Stimulated activated CD4-positive, alpha-beta T cell treated with anti-CD3 and anti-CD28 coated beads, TNF-alpha, amount 100 ng/mL, for 4 hours (primary cell): ENCODE measurements around the gene GHR.
"Not testable (repeated sequence)": the region's sequence is repeated elsewhere in the genome, so short reads cannot be mapped to it uniquely, and the experiment has no call there.

Experiments
- DNase-seq, 3 experiments: peaks; one replicate each; pipeline ENCODE4 v3.0.0-alpha.2; 2020; ENCODE audit warnings: low read depth in 3 of 3

Gene GHR

GRCh38 chr5:42645138-42645537 is 221.9 kb downstream of the GHR start:
- DNase-seq = no peak

GRCh38 chr5:42648036-42648435 is 224.8 kb downstream of the GHR start:
- DNase-seq = no peak

DNA sequence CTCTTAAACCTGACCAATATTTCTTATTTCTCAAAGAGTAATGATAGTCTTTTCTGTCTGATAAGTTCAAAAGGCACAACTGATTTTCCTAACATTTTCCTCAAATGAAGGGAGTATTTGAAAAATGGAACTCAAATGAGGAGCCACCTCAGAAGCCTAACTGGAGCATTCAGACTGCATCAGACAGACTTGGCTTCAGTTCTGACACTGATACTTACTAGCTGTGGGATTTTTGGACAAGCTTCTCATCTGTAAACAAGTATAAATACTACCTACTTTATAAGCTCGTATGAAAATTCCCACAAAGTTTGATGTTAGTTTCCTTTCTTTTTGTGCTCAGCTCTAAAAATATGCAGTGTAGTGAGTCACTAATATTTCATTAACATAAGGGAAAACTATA is 225.7 kb downstream of the GHR start:
- DNase-seq = no peak

- no peak for DNase-seq
These were observed 226.8 kb downstream of the GHR start for GRCh38 chr5:42650084-42650483.

GRCh38 chr5:42653705-42654104 is 230.5 kb downstream of the GHR start:
- DNase-seq = no peak

GRCh38 chr5:42654645-42655044 is 231.4 kb downstream of the GHR start:
- no peak for DNase-seq

- no peak for DNase-seq
These were observed 232.9 kb downstream of the GHR start for GRCh38 chr5:42655982-42656650.

DNA sequence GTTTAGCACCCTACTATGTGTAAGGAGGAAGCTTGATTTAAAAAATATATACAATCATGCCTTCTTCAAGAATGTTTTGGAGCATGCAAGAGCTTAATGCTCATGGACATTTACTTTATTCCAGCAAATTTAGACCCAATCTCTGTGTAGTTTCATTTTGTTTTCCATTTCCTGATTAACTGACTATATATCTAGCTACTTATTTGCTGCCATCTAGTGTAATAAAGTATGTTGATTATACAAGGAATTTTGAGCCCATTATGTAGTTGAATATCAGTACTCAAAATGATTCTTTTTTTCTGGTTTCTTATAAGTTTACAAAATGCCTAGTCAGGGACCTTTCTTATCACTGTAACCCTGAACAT is 233.4 kb downstream of the GHR start:
- DNase-seq = no peak

DNA sequence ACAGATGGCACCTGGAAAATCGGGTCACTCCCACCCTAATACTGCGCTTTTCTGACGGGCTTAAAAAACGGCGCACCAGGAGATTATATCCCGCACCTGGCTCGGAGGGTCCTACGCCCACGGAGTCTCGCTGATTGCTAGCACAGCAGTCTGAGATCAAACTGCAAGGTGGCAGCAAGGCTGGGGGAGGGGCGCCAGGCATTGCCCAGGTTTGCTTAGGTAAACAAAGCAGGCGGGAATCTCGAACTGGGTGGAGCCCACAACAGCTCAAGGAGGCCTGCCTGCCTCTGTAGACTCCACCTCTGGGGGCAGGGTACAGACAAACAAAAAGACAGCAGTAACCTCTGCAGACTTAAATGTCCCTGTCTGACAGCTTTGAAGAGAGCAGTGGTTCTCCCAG is 236.6 kb downstream of the GHR start:
- DNase-seq = not testable (repeated sequence)

DNA sequence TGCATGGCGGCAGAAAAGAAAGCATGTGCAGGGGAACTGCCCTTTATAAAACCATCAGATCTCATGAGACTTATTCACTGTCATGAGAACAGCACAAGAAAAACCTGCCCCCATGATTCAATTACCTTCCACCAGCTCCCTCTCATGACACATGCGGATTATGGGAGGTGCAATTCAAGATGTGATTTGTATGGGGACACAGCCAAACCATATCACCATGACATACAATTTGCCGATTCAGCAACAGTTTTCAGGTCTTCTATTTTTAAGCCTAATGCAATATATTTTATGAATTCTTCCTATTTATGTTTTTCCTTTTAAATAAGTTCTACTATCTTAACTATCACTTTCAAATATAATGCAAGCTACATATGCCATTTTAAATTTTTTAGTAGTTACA is 242.6 kb downstream of the GHR start:
- DNase-seq = no peak

DNA sequence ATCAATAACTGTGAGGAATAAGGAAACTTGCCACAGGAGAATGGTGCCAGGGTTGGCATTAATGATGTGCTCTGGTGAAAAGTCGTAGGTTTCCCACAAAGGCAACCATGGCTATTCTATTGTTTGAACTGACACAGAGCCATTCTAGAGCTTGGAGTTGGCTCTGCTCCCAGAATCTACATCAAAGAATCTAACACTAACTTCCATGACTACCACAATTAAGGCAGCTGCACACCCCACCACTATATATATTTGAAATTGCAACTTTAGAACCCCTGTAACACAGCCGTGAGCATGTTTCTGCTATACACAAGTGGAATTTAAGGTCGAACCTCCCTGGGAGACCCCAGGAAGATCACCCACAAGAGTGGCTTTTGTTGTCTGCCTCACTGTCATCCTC is 243.6 kb downstream of the GHR start:
- DNase-seq = no peak

- no peak for DNase-seq
These were observed 245.0 kb downstream of the GHR start for GRCh38 chr5:42668254-42668653.

DNA sequence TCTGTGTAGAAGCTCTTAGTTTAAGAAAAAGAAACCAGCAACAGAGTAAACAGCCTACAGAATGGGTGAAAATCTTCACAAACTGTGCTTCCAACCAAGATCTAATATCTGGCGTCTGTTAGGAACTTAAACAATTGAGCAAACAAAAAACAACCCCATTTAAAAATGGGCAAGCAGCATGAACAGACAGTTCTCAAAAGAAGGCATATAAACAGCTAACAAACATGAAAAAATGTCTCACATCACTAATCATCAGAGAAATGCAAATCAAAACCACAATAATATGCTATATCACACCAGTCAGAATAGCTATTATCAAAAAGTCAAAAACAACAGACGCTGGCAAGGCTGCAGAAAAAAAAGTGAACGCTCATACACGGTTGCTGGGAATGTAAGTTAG is 249.7 kb downstream of the GHR start:
- DNase-seq = no peak

GRCh38 chr5:42675602-42676001 is 252.4 kb downstream of the GHR start:
- DNase-seq = no peak

DNA sequence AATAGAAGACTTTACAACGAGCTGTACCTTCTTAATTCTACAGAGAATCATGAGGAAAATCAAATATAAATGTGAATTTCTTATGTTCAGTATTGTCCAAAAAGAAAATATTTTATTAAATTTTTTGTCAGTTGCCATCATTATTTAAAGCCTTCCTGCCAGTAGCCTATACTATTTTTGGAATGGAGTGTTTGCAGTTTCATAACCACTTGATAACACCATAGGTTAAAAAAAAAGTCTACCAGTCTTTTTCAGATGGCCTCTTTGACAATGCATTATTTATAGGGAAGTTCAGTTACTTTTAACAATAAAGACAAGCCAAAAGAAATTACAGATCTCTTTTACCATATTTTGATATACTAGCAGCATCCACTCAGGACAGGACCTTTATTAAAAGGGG is 253.1 kb downstream of the GHR start:
- DNase-seq = no peak

DNA sequence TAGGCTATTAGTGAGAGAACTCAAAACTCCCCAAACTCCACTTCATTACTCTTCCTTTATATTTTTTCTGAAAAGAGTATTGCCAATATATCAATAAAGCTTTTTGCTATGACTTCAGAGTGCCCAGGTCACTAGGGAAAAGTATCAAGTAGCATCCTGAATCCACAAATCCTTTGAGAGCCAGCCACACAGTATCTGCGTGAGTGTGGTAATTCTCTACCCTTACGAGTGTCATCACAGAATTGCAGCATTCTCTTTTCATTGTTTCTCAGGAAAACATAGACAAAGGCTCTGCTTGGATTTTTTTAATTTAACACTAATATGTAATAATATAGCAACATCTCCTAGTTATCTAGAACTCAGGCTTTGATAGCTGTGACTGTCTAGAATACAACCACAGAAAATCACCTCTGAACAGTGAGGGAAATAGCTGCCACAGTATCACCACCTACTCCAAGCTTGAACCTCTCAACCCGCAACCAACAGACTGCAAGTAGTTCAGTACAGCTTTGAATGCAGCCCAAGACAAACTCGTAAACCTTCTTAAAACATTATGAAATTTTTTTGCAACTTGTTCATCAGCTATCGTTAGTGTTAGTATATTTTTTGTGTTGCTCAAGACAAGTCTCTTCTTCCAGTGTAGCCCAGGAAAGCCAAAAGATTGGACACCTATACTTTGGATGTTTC is 254.1 kb downstream of the GHR start:
- no peak for DNase-seq

DNA sequence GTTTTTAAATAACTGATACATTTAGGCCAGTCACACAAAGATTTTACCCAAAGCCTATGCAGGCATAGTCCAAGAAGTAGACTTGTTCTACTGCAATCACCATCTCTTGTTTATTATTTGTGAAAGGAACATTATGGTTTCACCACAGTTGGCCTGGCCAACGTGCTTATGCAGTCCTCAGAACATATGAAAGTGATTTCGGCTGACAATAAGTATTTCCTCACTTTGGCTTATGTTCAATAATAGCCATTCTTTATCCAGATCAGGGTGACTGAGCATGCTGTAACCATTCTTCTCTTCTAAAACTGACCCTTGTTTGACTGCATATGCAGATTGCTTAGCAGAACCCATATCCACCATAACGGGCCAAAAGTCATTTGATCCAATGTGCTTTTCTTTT is 256.8 kb downstream of the GHR start:
- DNase-seq = no peak

GRCh38 chr5:42685078-42685477 is 261.8 kb downstream of the GHR start:
- not testable (repeated sequence) for DNase-seq

- DNase-seq = no peak
These were observed 266.2 kb downstream of the GHR start for GRCh38 chr5:42689391-42689790.

- DNase-seq = no peak
These were observed 268.2 kb downstream of the GHR start for GRCh38 chr5:42691413-42691937.

DNA sequence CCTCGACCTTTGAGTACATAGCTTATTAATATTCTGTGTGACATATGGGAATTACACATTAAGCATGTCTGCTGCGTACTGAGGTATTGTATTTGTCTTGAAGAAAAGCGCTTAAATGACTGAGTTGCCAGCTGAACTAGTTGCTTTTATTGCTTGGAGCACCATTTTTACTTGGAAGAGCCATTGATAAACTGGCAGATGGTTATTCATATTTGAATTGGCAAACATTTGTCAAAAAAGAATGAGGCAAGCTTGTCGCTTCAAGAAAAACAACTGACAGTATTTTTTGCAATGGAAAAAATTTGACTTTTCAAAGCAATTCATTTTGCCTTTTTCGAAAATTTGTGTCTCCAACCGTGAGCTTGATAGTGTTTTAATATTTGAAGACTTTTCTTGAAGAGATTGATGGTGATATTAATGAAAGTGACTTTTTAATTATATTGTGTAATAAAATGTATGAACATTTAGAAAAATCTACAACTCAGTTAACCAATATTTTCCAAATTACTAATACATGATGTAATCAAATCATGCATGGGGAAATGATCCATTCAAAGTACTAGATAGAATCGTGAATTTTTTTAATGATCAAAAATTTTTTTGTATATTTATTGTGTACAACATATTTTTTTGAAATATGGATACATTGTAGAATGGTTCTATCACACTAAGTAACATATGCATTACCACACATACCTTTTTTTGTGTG is 278.3 kb downstream of the GHR start:
- DNase-seq = no peak

DNA sequence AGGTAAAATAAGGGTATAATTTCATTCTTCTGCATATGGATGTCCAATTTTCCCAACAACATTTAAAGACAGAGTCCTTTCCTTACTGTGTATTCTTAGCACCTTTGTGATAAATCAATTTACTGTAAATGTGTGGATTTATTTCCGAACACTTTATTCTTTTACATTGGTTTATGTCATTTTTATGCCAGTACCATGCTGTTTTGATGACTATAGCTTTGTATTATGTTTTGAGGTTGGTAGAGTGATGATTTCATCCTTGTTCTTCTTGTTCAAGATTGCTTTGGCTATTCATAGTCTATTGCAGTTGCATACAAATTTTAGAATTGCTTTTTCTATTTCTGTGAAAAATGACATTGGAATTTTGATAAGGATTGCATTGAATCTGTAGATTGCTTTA is 280.0 kb downstream of the GHR start:
- DNase-seq = no peak

DNA sequence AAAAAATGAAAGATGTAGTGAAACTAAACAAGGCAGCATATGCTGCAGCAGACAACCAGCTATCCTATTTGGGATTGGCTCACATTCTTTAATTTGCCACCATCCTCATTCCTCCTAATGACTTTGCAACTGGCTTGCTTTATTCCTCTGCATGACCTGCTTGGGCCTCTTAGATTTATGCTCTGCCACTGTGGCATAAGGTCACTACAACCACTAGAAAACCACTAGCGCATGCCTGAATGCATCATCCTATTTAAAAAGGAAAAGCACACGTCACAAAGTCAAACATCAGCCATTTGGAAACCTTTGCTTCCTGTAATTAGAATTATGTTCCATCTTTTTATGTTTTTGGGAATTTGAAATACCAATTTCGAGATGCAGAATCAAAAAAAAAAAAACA is 292.5 kb downstream of the GHR start:
- no peak for DNase-seq
